BE2C (cell line): Measurements from ENCODE around the gene ALG5.
A peak's percentile ranks its signal among the peaks of the same experiment; 100 is the strongest.

Source experiments
- DNase-seq: peaks from one replicate; pipeline ENCODE4 v3.0.0-alpha.2; 2020
- H3K27me3 ChIP-seq: fragments of 250-450 bp; sonication (Bioruptor Pico); 2 replicates; pipeline ENCODE4 v1.5.1; 2020; ENCODE audit warnings: mild to moderate bottlenecking
- H3K36me3 ChIP-seq: fragments of 250-450 bp; sonication (Bioruptor Pico); 2 replicates; pipeline ENCODE4 v1.5.1; 2020; ENCODE audit warnings: mild to moderate bottlenecking
- H3K4me1 ChIP-seq: fragments of 250-450 bp; sonication (Bioruptor Pico); 2 replicates; pipeline ENCODE4 v1.5.1; 2020
- H3K4me3 ChIP-seq: 2 replicates; pipeline ENCODE4 v1.5.1; 2011; ENCODE audit warnings: low read depth, low read length
- H3K9me3 ChIP-seq: fragments of 250-450 bp; sonication (Bioruptor Pico); 2 replicates; pipeline ENCODE4 v1.5.1; 2020
- CTCF ChIP-seq: IDR thresholded peaks from 2 replicates; pipeline ENCODE4 v1.5.1; 2012; ENCODE audit warnings: mild to moderate bottlenecking, low read depth, low read length

ALG5 gene

GRCh38 chr13:37037241-37037640 lies 38.1 kb upstream of the ALG5 start:
- no peaks in the 10 kb centered on the region for H3K4me1 ChIP-seq
- no peaks in the 10 kb centered on the region for H3K9me3 ChIP-seq
- no peak for DNase-seq
- no peaks in the 10 kb centered on the region for H3K27me3 ChIP-seq
- H3K4me3 ChIP-seq: no peak overlapping the region
- peaks cover 55% of the 10 kb centered on the region for H3K36me3 ChIP-seq
- no peak for TF ChIP-seq CTCF

GRCh38 chr13:37029617-37030016 lies 30.5 kb upstream of the ALG5 start:
- Histone ChIP-seq H3K36me3 (peaks cover 32% of the 10 kb centered on the region), H3K27me3 (no peaks in the 10 kb centered on the region), H3K4me3 (no peak overlapping the region), H3K9me3 (no peaks in the 10 kb centered on the region), H3K4me1 (peaks cover 13% of the 10 kb centered on the region)
- peak; percentile 28 for DNase-seq
- no peak for TF ChIP-seq CTCF

GRCh38 chr13:37027639-37028038 lies 28.5 kb upstream of the ALG5 start:
- Histone ChIP-seq H3K4me3 (no peak overlapping the region), H3K9me3 (no peaks in the 10 kb centered on the region), H3K27me3 (no peaks in the 10 kb centered on the region), H3K36me3 (peaks cover 43% of the 10 kb centered on the region), H3K4me1 (peaks cover 13% of the 10 kb centered on the region)
- TF ChIP-seq CTCF: no peak
- DNase-seq: no peak

- H3K36me3 ChIP-seq: peaks cover 50% of the 10 kb centered on the region
- peaks cover 13% of the 10 kb centered on the region for H3K4me1 ChIP-seq
- H3K4me3 ChIP-seq: no peak overlapping the region
- no peak for DNase-seq
- TF ChIP-seq CTCF: no peak
- H3K9me3 ChIP-seq: no peaks in the 10 kb centered on the region
- H3K27me3 ChIP-seq: no peaks in the 10 kb centered on the region
These were observed 27.6 kb upstream of the ALG5 start for GRCh38 chr13:37026771-37027170.

GRCh38 chr13:37023871-37024270 lies 24.7 kb upstream of the ALG5 start:
- Histone ChIP-seq H3K36me3 (peaks cover 50% of the 10 kb centered on the region), H3K4me1 (no peaks in the 10 kb centered on the region; the same call in 1 of the 2 replicates), H3K27me3 (no peaks in the 10 kb centered on the region), H3K4me3 (no peak overlapping the region), H3K9me3 (no peaks in the 10 kb centered on the region)
- TF ChIP-seq CTCF: no peak
- DNase-seq: no peak

- Histone ChIP-seq H3K27me3 (no peaks in the 10 kb centered on the region), H3K9me3 (no peaks in the 10 kb centered on the region), H3K36me3 (peaks cover 38% of the 10 kb centered on the region), H3K4me3 (no peak overlapping the region), H3K4me1 (0 out of 2 replicates have a peak, but pooled peaks cover 3% of the 10 kb centered on the region)
- TF ChIP-seq CTCF: no peak
- DNase-seq: no peak
These were observed 15.5 kb upstream of the ALG5 start for GRCh38 chr13:37014609-37015008.
